T-cell (primary cell): ENCODE results near the gene SAT1. TPM values are rescaled to one million over a fixed set of nuclear protein-coding genes. Genes with fewer than 3 reads are reported as not detected.

ENCODE experiments used
- ATAC-seq, 4 experiments: fragments of 200-7000 bp in 3 of 4; fragments of 150-1000 bp in 1 of 4; cut with Tn5 transposase; replicated peaks in 1 of 4; 1 replicate in 3 of 4; 2 replicates in 1 of 4; pipeline ENCODE4 v1.10.0; 2021; ENCODE audit warnings: moderate library complexity in 3 of 4, mild to moderate bottlenecking in 2 of 4, moderate number of reproducible peaks in 1 of 4
- CTCF ChIA-PET, 2 donors: fragments of 300-600 bp; sonication (Branson Sonifier 250); formaldehyde crosslinking; loops; one replicate each; lab custom pipeline; 2022; ENCODE audit warnings: antibody characterized with exemption in 2 of 2; lab: Charles Lee
- POLR2A ChIA-PET, 2 donors: fragments of 300-600 bp; sonication (Branson Sonifier 250); formaldehyde crosslinking; loops; one replicate each; lab custom pipeline; 2022; ENCODE audit warnings: antibody characterized with exemption in 2 of 2; lab: Charles Lee
- DNase-seq, 35 experiments: peaks; one replicate each; pipeline versions ENCODE4 v3.0.0 to v3.0.0-alpha.2; 2013 to 2023
- H3K27ac ChIP-seq: one replicate; pipeline ENCODE4 v1.5.1; 2013; ENCODE audit warnings: low read length
- H3K27me3 ChIP-seq, 2 experiments: replicated peaks in 1 of 2; 1 replicate in 1 of 2; 2 replicates in 1 of 2; pipeline versions ENCODE4 v1.6.1 to v1.7.0; 2013; ENCODE audit warnings: low read length in 1 of 2, mixed read lengths in 1 of 2; ENCODE audit not compliant: control insufficient read depth in 2 of 2, insufficient read depth in 2 of 2; ENCODE audit errors: extremely low read depth in 1 of 2
- H3K36me3 ChIP-seq, 2 donors: 1 replicate in 1 of 2; 2 replicates in 1 of 2; pipeline versions ENCODE4 v1.6.1 to v1.7.0; 2013; ENCODE audit warnings: low read length in 1 of 2; ENCODE audit not compliant: control insufficient read depth in 2 of 2, insufficient read depth in 1 of 2; ENCODE audit errors: extremely low read depth in 1 of 2
- H3K4me1 ChIP-seq, 2 experiments: 1 replicate in 1 of 2; 2 replicates in 1 of 2; pipeline versions ENCODE4 v1.6.1 to v1.7.0; 2013; ENCODE audit warnings: low read length in 2 of 2, mixed read lengths in 1 of 2; ENCODE audit not compliant: insufficient read depth in 2 of 2, control insufficient read depth in 1 of 2; ENCODE audit errors: extremely low read depth in 1 of 2
- H3K4me3 ChIP-seq, 2 donors: 1 replicate in 1 of 2; 2 replicates in 1 of 2; pipeline versions ENCODE4 v1.5.1 to v1.7.0; 2013; ENCODE audit warnings: mild to moderate bottlenecking in 2 of 2, low read length in 1 of 2, moderate library complexity in 1 of 2; ENCODE audit not compliant: control insufficient read depth in 1 of 2; ENCODE audit errors: extremely low read depth in 1 of 2
- H3K9me3 ChIP-seq: 2 replicates; pipeline ENCODE4 v1.7.0; 2013
- H3K27ac Mint-ChIP-seq, 2 donors: one replicate each; pipeline ENCODE4 v1.8.0; 2020 to 2021; ENCODE audit warnings: mild to moderate bottlenecking in 2 of 2, mixed read lengths in 2 of 2
- H3K27me3 Mint-ChIP-seq, 2 donors: one replicate each; pipeline ENCODE4 v1.8.0; 2021 to 2022; ENCODE audit warnings: mixed read lengths in 2 of 2
- H3K36me3 Mint-ChIP-seq: one replicate; pipeline ENCODE4 v1.8.0; 2021; ENCODE audit warnings: mixed read lengths
- H3K4me1 Mint-ChIP-seq, 3 donors: one replicate each; pipeline ENCODE4 v1.8.0; 2020 to 2022; ENCODE audit warnings: mixed read lengths in 3 of 3, mild to moderate bottlenecking in 1 of 3
- H3K4me3 Mint-ChIP-seq, 3 donors: one replicate each; pipeline ENCODE4 v1.8.0; 2020 to 2022; ENCODE audit warnings: mild to moderate bottlenecking in 3 of 3, mixed read lengths in 3 of 3, moderate library complexity in 3 of 3
- H3K9me3 Mint-ChIP-seq, 3 donors: one replicate each; pipeline ENCODE4 v1.8.0; 2020 to 2022; ENCODE audit warnings: mixed read lengths in 3 of 3
- WGBS: methylation state at CpG from one replicate; pipeline ENCODE4 v1.1.5; 2013; ENCODE audit warnings: missing lambda C conversion rate; ENCODE audit not compliant: insufficient coverage; 5-methylcytosine and 5-hydroxymethylcytosine counted together
- total RNA-seq, 35 experiments: library from RNA in 6 of 35; stranded (reverse) in 6 of 35; fragments of 120-200 nt in 1 of 35; gene quantifications; one replicate each; pipeline versions ENCODE4 v1.2.1 to v1.2.4 and lab custom pipeline; 2013 to 2026

SAT1 gene
- total RNA-seq, 5 donors from 2014 or later (not counting 1 experiment from before 2014, with no cell fraction given) = 89.6 to 258 (median 94.4) TPM

DNA sequence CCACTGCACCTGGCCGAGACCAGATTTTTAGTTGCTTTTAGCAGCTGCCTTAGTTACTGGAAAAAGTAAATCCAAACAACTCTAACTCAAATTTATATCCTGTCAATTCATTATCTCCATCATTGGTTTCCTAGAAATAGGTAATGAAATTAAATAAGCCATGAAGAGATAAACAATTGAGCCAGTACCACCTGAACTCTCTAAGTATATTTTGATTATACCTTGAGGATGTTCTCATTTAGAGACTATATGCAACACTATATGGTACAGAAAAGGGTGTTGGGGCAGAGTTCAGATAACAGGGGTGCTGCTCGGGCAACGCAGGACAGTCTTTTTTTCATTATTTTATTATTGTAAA, 35.0 kb downstream of the SAT1 start:
- POLR2A ChIA-PET = no interaction called here

DNA sequence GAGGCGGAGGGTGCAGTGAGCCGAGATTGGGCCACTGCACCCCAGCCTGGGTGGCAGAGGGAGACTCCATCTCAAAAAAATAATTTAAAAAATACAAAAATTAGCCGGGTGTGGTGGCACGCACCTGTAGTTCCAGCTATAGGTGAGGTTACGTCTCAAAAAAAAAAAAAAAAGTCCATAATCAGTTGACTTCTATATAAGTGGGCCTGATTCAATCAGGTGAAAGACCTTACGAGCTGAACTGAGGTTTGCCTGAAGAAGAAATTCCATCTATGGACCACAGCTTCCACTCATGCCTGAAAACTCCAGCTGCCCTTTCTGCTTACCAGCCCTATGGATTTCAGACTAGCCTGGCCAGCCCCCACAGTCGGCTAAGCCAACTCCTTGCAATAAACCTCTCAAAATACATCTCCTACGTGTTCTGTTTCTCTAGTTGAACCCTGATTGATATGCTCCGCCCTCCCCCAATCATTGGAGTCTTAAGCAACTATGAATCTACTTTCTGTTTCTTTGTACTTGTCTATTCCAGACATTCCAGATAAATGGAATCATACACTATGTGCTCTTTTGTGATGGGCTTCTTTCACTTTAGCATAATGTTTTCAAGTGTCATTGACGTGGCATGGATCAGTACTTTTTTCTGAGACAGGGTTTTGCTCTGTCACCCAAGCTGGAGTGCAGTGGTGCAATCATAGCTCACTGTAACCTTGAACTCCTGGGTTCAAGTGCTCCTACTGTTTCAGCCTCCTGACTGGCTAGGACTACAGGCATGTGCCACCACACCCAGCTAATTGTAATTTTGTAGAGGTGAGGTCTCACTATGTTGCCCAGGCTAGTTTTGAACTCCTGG, 36.6 kb downstream of the SAT1 start:
- H3K4me3 ChIP-seq = no peak overlapping the region
- peaks cover 0 to 3% of the 10 kb centered on the region in 2 experiments for H3K4me1 ChIP-seq
- POLR2A ChIA-PET = interaction anchor here in 1 of 2 donors (0.6 kb wide), 2 partner anchors 19 to 37 kb away, joined by 5 to 7 read pairs; partner anchors contain the start of gene SAT1
- DNase-seq = no peak
- CTCF ChIA-PET = interaction anchor here in 1 of 2 donors (0.6 kb wide), 1 partner anchor 85 kb away, joined by 4 read pairs; no protein-coding TSS in a partner anchor
- no peaks in the 10 kb centered on the region for H3K4me1 Mint-ChIP-seq
- 97% methylated on average over 4 of the region's 10 CpGs for WGBS
- H3K4me3 Mint-ChIP-seq = no peak overlapping the region
- peaks cover 0 to 15% of the 10 kb centered on the region in 2 donors for H3K27me3 Mint-ChIP-seq
- H3K9me3 ChIP-seq = no peaks in the 10 kb centered on the region
- H3K36me3 Mint-ChIP-seq = no peaks in the 10 kb centered on the region
- no peak overlapping the region for H3K27ac Mint-ChIP-seq
- ATAC-seq = no peak
- H3K9me3 Mint-ChIP-seq = no peaks in the 10 kb centered on the region
- H3K27me3 ChIP-seq = no peaks in the 10 kb centered on the region
- H3K27ac ChIP-seq = no peak overlapping the region
- no peaks in the 10 kb centered on the region for H3K36me3 ChIP-seq

More for the DNA sequence above, 35.0 kb downstream of the SAT1 start:
- Mint-ChIP-seq H3K9me3 (no peaks in the 10 kb centered on the region), H3K4me3 (no peak overlapping the region), H3K27ac (no peak overlapping the region), H3K36me3 (no peaks in the 10 kb centered on the region), H3K27me3 (peaks cover 0 to 15% of the 10 kb centered on the region in 2 donors), H3K4me1 (no peaks in the 10 kb centered on the region)
- DNase-seq (no peak), ATAC-seq (no peak)
- Histone ChIP-seq H3K9me3 (no peaks in the 10 kb centered on the region), H3K36me3 (no peaks in the 10 kb centered on the region), H3K4me3 (no peak overlapping the region), H3K27ac (no peak overlapping the region), H3K4me1 (peaks cover 0 to 3% of the 10 kb centered on the region in 2 experiments), H3K27me3 (no peaks in the 10 kb centered on the region)
- CTCF ChIA-PET = interaction anchor here in 1 of 2 donors (0.6 kb wide), 1 partner anchor 89 kb away, joined by 3 read pairs; no protein-coding TSS in a partner anchor
- WGBS = 100% methylated on average over 1 of the region's 3 CpGs

DNA sequence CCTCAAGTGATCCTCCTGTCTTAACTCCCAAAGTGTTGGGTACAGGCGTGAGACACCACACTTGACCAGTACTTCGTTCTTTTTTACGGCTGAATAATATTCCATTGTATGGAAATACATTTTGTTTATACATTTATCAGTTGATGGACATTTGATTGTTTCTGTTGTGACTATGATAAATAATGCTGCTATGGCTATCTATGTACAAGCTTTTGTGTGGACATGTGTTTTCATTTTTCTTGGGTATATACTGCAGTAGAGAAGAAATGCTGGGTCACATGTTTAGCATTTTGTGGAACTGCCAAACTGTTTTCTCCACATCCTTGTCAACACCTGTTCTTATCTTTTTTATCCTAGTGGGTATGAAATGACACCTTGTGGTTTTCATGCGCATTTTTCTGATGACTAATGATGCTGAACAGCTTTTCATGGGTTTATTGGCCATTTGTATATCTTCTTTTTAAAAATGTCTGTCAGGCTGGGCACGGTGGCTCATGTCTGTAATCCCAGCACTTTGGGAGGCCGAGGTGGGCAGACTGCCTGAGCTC, 37.3 kb downstream of the SAT1 start:
- Mint-ChIP-seq H3K4me3 (no peak overlapping the region), H3K27ac (no peak overlapping the region), H3K27me3 (peaks cover 0 to 15% of the 10 kb centered on the region in 2 donors), H3K9me3 (no peaks in the 10 kb centered on the region), H3K36me3 (no peaks in the 10 kb centered on the region), H3K4me1 (no peaks in the 10 kb centered on the region)
- no peaks in the 10 kb centered on the region for H3K27me3 ChIP-seq
- no peaks in the 10 kb centered on the region for H3K36me3 ChIP-seq
- WGBS = 60% methylated on average over 1 of the region's 6 CpGs
- peaks cover 0 to 3% of the 10 kb centered on the region in 2 experiments for H3K4me1 ChIP-seq
- H3K9me3 ChIP-seq = no peaks in the 10 kb centered on the region
- H3K27ac ChIP-seq = no peak overlapping the region
- ChIA-PET CTCF (interaction anchor here (0.6 to 0.7 kb wide), 2 partner anchors 84 to 555 kb away, joined by 4 to 5 read pairs; no protein-coding TSS in a partner anchor), POLR2A (no interaction called here)
- ATAC-seq (no peak), DNase-seq (no peak)
- H3K4me3 ChIP-seq = no peak overlapping the region

DNA sequence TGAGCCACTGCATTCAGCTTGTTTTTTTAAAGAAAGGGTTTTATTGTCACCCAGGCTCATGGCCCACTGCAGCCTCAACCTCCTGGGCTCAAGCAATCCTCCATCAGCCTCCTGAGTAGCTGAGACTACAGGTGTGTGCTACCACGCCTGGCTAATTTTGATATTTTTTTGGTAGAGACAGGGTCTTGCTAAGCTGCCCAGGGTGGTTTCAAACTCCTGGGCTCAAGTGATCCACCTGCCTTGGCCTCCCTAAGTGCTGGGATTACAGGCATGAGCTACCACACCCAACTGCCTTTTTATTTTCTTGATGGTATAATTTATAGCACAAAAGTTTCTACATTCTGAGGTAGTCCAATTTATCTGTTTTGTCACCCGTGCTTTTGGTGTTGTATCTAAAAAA, 38.9 kb downstream of the SAT1 start:
- H3K36me3 ChIP-seq = no peaks in the 10 kb centered on the region
- ATAC-seq = no peak
- no peaks in the 10 kb centered on the region for H3K27me3 ChIP-seq
- Mint-ChIP-seq H3K9me3 (no peaks in the 10 kb centered on the region), H3K27ac (no peak overlapping the region), H3K27me3 (peaks cover 0 to 19% of the 10 kb centered on the region in 2 donors), H3K36me3 (no peaks in the 10 kb centered on the region), H3K4me3 (no peak overlapping the region), H3K4me1 (no peaks in the 10 kb centered on the region)
- H3K4me3 ChIP-seq = no peak overlapping the region
- no peaks in the 10 kb centered on the region for H3K9me3 ChIP-seq
- ChIA-PET POLR2A (no interaction called here), CTCF (no interaction called here)
- no peak for DNase-seq
- no CpG with 5 or more reads among the region's 2 CpGs for WGBS
- no peak overlapping the region for H3K27ac ChIP-seq
- H3K4me1 ChIP-seq = peaks cover 0 to 3% of the 10 kb centered on the region in 2 experiments

DNA sequence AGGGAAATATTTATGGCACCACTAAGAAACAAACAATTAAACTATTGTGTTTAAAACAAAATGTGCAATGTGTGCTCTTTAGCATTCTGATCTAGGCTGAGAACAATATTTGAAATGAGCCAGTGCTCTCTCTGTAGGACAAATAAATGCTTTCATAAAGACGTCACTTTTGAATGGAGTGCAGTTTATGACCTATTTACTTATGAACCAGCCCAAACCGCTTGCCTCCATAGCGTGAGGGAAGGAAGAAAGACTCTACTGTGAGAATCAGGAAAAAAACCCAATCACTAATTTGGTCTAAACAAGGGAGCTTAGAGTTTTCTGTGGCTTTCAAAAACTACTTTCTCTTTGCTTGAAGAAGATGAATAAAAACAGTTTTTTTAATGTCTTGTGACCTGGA, 39.4 kb downstream of the SAT1 start:
- no peak overlapping the region for H3K27ac ChIP-seq
- H3K27me3 ChIP-seq = no peaks in the 10 kb centered on the region
- H3K9me3 Mint-ChIP-seq = no peaks in the 10 kb centered on the region
- H3K4me1 ChIP-seq = no peaks in the 10 kb centered on the region
- no peak overlapping the region for H3K4me3 ChIP-seq
- H3K36me3 Mint-ChIP-seq = no peaks in the 10 kb centered on the region
- H3K27me3 Mint-ChIP-seq = peaks cover 0 to 19% of the 10 kb centered on the region in 2 donors
- no peak for DNase-seq
- ChIA-PET POLR2A (no interaction called here), CTCF (no interaction called here)
- H3K4me3 Mint-ChIP-seq = no peak overlapping the region
- ATAC-seq = no peak
- no peak overlapping the region for H3K27ac Mint-ChIP-seq
- WGBS = no CpG with 5 or more reads among the region's 3 CpGs
- no peaks in the 10 kb centered on the region for H3K36me3 ChIP-seq
- no peaks in the 10 kb centered on the region for H3K4me1 Mint-ChIP-seq
- H3K9me3 ChIP-seq = no peaks in the 10 kb centered on the region

DNA sequence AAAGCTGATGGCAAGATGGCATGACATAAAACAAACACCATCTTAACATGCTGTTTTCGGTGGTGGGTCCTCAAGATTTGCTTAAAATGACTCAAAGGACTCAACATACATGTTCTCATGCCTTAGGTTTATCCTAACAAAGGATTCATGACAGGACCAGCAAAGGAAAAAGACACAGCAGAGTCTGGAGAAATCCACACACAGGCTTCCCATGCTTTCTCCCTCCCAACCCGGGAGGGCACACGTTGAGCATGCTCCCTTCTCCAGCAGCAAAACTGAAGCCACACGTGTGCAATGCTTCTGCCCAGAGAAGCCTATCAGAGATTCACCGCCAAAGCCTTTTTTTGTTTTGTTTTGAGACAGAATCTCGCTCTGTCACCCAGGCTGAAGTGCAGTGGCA, 39.9 kb downstream of the SAT1 start:
- DNase-seq = no peak
- Histone ChIP-seq H3K27ac (no peak overlapping the region), H3K4me1 (no peaks in the 10 kb centered on the region), H3K9me3 (no peaks in the 10 kb centered on the region), H3K4me3 (no peak overlapping the region), H3K36me3 (no peaks in the 10 kb centered on the region), H3K27me3 (no peaks in the 10 kb centered on the region)
- ChIA-PET POLR2A (no interaction called here), CTCF (no interaction called here)
- H3K4me3 Mint-ChIP-seq = no peak overlapping the region
- H3K27ac Mint-ChIP-seq = no peak overlapping the region
- no peaks in the 10 kb centered on the region for H3K4me1 Mint-ChIP-seq
- H3K27me3 Mint-ChIP-seq = peaks cover 0 to 21% of the 10 kb centered on the region in 2 donors
- H3K9me3 Mint-ChIP-seq = no peaks in the 10 kb centered on the region
- ATAC-seq = no peak
- WGBS = 90% methylated on average over 2 of the region's 6 CpGs
- H3K36me3 Mint-ChIP-seq = no peaks in the 10 kb centered on the region
